ENCODE data around the gene SMAD5. TPM values are rescaled to one million over a fixed set of nuclear protein-coding genes. Genes with fewer than 3 reads are reported as not detected.

SMAD5 gene
- total and polyA plus RNA-seq, 2 donors (not counting 1 experiment from before 2014, with no cell fraction given): 9.4 to 38.6 TPM

- H3K27me3 ChIP-seq (replicated peaks in 1 of 4; ENCODE audit: control extremely low read depth in 1 of 4, control insufficient read depth in 3 of 4, insufficient read depth in 4 of 4, low read length in 3 of 4): no peaks in the 10 kb centered on the region
- H3K4me1 Mint-ChIP-seq: peaks cover 14% of the 10 kb centered on the region
- ATAC-seq (ENCODE audit: low read depth) (no peak), DNase-seq (no peak)
- no peak overlapping the region for H3K4me3 Mint-ChIP-seq
- H3K4me2 ChIP-seq (replicated peaks; ENCODE audit: low read depth, low read length, poor library complexity, severe bottlenecking): no peak overlapping the region
- POLR2A ChIA-PET: no interaction called here
- H3K27ac Mint-ChIP-seq: no peak overlapping the region
- intact Hi-C loops (cut with micrococcal nuclease): no loop called here
- H3K36me3 ChIP-seq (replicated peaks in 1 of 2; ENCODE audit: control extremely low read depth in 1 of 2, control insufficient read depth in 1 of 2, extremely low read depth in 1 of 2, insufficient read depth in 2 of 2, low read length in 1 of 2): peaks cover 15 to 19% of the 10 kb centered on the region in 2 experiments
- H3K9me3 ChIP-seq (ENCODE audit: control extremely low read depth in 1 of 3, control insufficient read depth in 2 of 3, insufficient read depth in 1 of 3, low read length in 2 of 3): no peaks in the 10 kb centered on the region
- peaks cover 0 to 10% of the 10 kb centered on the region in 2 donors for H3K4me1 ChIP-seq (ENCODE audit: control insufficient read depth in 2 of 2, insufficient read depth in 2 of 2, low read length in 2 of 2)
- no peaks in the 10 kb centered on the region for H3K79me2 ChIP-seq (ENCODE audit: control insufficient read depth, insufficient read depth, low read length)
- H3K9ac ChIP-seq (ENCODE audit: low read length): no peak overlapping the region
- H4K20me1 ChIP-seq (ENCODE audit: control insufficient read depth, insufficient read depth, low read length, poor library complexity, severe bottlenecking): no peaks in the 10 kb centered on the region
- no peak for TF ChIP-seq EZH2 (IDR thresholded peaks at IDR 0.05; ENCODE audit: borderline replicate concordance, insufficient read depth, low read depth, low read length, poor library complexity, severe bottlenecking)
- TF ChIP-seq CTCF (IDR thresholded peaks at IDR 0.05): no peak
- CTCF ChIA-PET: interaction anchor here (0.8 kb wide), 1 partner anchor 13 kb away, joined by 3 read pairs; no protein-coding TSS in a partner anchor
- H2AFZ ChIP-seq (ENCODE audit: insufficient read depth, low read depth, low read length, poor library complexity, severe bottlenecking): no peak overlapping the region
- H3K27ac ChIP-seq (ENCODE audit: low read length in 2 of 2): no peak overlapping the region
- no peaks in the 10 kb centered on the region for H3K9me3 Mint-ChIP-seq (ENCODE audit: insufficient read depth)
- H3K4me3 ChIP-seq (ENCODE audit: control extremely low read depth in 1 of 5, extremely low read depth in 1 of 5, insufficient read depth in 1 of 5, low read depth in 2 of 5, low read length in 4 of 5): no peak overlapping the region
- WGBS (ENCODE audit: insufficient coverage): 100% methylated on average over 3 of the region's 3 CpGs
- H3K27me3 Mint-ChIP-seq: no peaks in the 10 kb centered on the region
These were observed 36.6 kb downstream of the SMAD5 start for GRCh38 chr5:136169218-136169617.

GRCh38 chr5:136174021-136174659 lies 41.5 kb downstream of the SMAD5 start:
- intact Hi-C loops (cut with micrococcal nuclease): loop anchor here (1.0 to 5.0 kb wide), 2 partner anchors 42 to 229 kb away; partner anchors contain the start of gene SMAD5
- H3K4me3 ChIP-seq (ENCODE audit: control extremely low read depth in 1 of 5, extremely low read depth in 1 of 5, insufficient read depth in 1 of 5, low read depth in 2 of 5, low read length in 4 of 5): no peak overlapping the region
- H3K9me3 Mint-ChIP-seq (ENCODE audit: insufficient read depth): no peaks in the 10 kb centered on the region
- ChIA-PET POLR2A (no interaction called here), CTCF (interaction anchor here (0.8 to 1.4 kb wide), 4 partner anchors 10 to 288 kb away, joined by 3 to 5 read pairs (median 4); no protein-coding TSS in a partner anchor)
- H3K4me1 Mint-ChIP-seq: no peaks in the 10 kb centered on the region
- no peaks in the 10 kb centered on the region for H3K27me3 ChIP-seq (replicated peaks in 1 of 4; ENCODE audit: control extremely low read depth in 1 of 4, control insufficient read depth in 3 of 4, insufficient read depth in 4 of 4, low read length in 3 of 4)
- no peak overlapping the region for H3K4me2 ChIP-seq (replicated peaks; ENCODE audit: low read depth, low read length, poor library complexity, severe bottlenecking)
- ATAC-seq (ENCODE audit: low read depth) (no peak), DNase-seq (peak; percentile 20)
- no peak overlapping the region for H3K9ac ChIP-seq (ENCODE audit: low read length)
- no peaks in the 10 kb centered on the region for H3K9me3 ChIP-seq (ENCODE audit: control extremely low read depth in 1 of 3, control insufficient read depth in 2 of 3, insufficient read depth in 1 of 3, low read length in 2 of 3)
- WGBS (ENCODE audit: insufficient coverage): no CpG with 5 or more reads among the region's 2 CpGs
- no peaks in the 10 kb centered on the region for H3K79me2 ChIP-seq (ENCODE audit: control insufficient read depth, insufficient read depth, low read length)
- H4K20me1 ChIP-seq (ENCODE audit: control insufficient read depth, insufficient read depth, low read length, poor library complexity, severe bottlenecking): no peaks in the 10 kb centered on the region
- no peak overlapping the region for H3K27ac Mint-ChIP-seq
- no peaks in the 10 kb centered on the region for H3K4me1 ChIP-seq (ENCODE audit: control insufficient read depth in 2 of 2, insufficient read depth in 2 of 2, low read length in 2 of 2)
- H3K36me3 ChIP-seq (replicated peaks in 1 of 2; ENCODE audit: control extremely low read depth in 1 of 2, control insufficient read depth in 1 of 2, extremely low read depth in 1 of 2, insufficient read depth in 2 of 2, low read length in 1 of 2): peaks cover 14 to 26% of the 10 kb centered on the region in 2 experiments
- no peak overlapping the region for H2AFZ ChIP-seq (ENCODE audit: insufficient read depth, low read depth, low read length, poor library complexity, severe bottlenecking)
- TF ChIP-seq CTCF (IDR thresholded peaks at IDR 0.05) (peak; percentile 40), EZH2 (IDR thresholded peaks at IDR 0.05; ENCODE audit: borderline replicate concordance, insufficient read depth, low read depth, low read length, poor library complexity, severe bottlenecking) (no peak)
- H3K4me3 Mint-ChIP-seq: no peak overlapping the region
- no peak overlapping the region for H3K27ac ChIP-seq (ENCODE audit: low read length in 2 of 2)
- H3K27me3 Mint-ChIP-seq: no peaks in the 10 kb centered on the region

All from B cell (primary cell).